GM21381 (cell line): Measurements from ENCODE around the gene MARVELD1.

ENCODE experiments used
- ATAC-seq: cut with Tn5 transposase; IDR thresholded peaks from one replicate; pipeline ENCODE4 v1.9.1; 2021; ENCODE audit warnings: mild to moderate bottlenecking, moderate library complexity; ENCODE audit not compliant: unreplicated experiment

Gene MARVELD1

GRCh38 chr10:97719602-97720001 lies 6.1 kb downstream of the MARVELD1 start:
- ATAC-seq, result no peak

GRCh38 chr10:97721871-97722780 lies 8.6 kb downstream of the MARVELD1 start:
- no peak for ATAC-seq

GRCh38 chr10:97723001-97723400 lies 9.5 kb downstream of the MARVELD1 start:
- ATAC-seq, result no peak

DNA sequence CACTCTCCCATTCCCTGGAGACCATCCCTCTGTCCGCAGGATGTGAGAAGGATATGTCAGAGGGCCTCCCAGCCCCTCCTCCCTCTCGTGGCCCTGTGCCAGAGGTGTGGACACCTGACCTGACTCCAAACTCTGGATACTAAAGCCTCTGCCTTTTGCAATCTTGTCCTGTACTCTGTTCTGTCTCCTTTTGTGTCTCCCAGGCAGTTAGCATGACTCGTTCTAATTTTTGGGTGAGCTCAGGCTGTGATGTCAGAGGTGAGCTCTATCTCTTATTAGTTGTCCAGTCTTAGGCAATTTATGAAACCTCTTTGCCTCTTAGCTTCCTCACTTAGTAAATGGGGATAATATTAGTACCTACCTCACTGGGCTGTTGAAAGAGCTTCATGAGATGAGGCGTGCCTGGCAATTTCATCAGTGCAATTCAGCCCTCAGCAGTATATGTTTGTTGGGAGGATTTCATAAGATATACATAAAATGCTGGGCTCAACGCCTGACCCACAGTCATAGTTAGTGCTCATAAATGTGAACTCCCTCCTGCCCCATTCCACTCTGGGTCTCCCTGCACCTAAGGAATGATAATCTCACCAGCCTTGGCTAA lies 10.9 kb downstream of the MARVELD1 start:
- ATAC-seq, result no peak

GRCh38 chr10:97726636-97727178 lies 13.2 kb downstream of the MARVELD1 start:
- no peak for ATAC-seq

- ATAC-seq, result no peak
These were observed 15.5 kb downstream of the MARVELD1 start for GRCh38 chr10:97729014-97729413.

- ATAC-seq, result no peak
These were observed 18.0 kb downstream of the MARVELD1 start for GRCh38 chr10:97731346-97732051.

DNA sequence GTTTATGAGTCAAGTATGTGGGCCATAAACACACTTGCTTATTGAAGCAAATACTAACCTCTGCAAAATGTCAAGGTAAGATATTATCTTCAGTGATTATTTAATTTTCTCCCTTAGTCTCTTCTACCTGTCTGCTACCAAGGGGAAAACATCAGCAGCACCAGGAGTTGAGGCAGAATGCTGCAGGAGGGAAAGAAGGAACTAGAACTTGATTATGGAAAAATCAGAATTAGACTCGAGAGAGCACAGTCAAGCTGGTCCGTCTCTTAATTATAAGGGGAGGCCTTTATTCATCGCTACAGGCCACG lies 18.5 kb downstream of the MARVELD1 start:
- ATAC-seq, result no peak

- ATAC-seq, result no peak
These were observed 19.7 kb downstream of the MARVELD1 start for GRCh38 chr10:97733256-97733655.

DNA sequence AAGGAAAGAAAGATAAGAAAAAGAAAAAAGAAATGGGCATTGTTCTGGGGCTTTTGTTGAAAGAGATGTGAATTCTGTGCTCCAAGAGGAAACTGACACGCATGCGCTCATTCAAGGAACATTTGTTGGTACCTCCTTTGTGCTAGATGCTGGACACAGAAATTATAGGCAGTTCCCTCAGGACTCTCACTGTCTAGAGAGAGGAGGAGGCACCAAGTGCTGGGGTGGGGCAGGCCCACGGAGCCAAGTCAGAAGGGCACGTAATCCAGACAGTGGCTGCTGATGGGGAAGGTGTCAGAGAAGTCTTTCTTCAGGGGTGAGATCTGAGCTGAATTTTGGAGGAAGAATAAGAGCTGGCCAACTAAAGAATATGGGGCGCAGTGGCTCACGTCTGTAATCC lies 20.5 kb downstream of the MARVELD1 start:
- no peak for ATAC-seq

DNA sequence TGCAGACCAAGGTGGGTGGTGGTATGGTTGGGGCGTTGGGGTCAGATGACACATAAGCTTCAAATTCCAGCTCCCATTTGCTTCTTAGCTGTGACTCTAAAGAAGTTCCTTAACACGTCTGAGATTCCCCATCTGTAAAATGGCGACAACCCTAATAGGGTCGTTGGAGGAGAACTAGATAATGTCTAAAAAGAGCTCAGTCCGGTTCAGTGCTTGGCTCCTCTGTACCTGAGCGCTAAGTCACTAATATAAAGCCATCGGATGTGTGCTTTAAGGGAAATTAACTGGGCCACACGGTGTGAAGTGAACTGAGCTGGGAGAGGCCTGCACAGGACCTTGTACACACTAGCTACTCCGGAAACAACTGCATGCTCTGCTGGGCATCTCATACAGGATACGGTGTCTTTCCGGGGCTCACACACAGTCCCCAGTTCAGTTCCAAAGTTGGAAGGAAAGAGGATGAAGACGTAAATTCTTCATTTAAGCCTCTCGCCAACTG lies 22.9 kb downstream of the MARVELD1 start:
- peak; percentile 3 for ATAC-seq

DNA sequence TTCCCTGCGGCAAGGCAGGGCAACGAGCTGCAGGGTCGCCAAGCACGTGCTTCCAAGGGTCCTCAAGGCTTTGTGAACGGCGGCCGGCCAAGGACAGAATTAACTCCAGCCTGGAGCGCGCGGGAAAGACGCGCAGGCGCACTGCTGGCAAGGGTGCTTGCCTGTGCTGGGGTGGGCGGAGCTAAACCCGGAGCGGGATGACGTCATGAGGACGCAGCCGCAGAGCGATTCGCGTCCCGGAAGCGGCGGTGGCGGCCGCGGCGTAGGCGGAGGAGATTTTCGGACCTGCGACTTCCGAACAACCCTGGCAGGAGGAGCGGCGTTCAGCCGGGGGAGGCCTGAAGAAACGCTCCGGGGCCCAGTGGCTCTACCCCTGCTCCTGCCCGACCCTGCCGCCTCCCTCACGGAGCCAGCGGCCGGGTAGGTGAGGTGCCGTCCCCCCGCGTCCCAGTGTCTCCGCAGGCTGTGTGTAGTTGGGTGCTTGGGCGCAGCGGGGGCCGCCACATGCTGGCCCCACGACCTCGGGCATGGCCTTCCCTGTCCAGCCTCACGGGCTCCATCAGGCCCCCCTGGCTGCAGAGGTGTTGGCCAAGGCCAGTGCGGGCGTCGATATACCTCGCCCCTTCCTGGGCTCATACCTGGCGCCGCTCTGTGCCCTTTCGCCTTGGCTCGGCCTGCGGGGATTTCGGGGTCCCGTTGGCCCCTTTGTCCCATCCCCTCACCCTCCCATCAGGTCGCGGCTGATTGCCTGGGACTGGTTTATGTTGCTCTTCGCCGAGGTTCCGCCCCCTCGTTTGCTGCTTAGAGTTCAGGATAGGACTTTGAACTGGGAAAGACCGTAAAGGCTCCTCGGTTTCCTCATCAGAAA lies 23.6 kb downstream of the MARVELD1 start, which contains the start of gene ZFYVE27:
ZFYVE27 (plus strand) TSS at position 227 of the 868 bp plus-strand sequence. CDS start 1,350 bp downstream, outside the sequence.
- ATAC-seq, result peak; percentile 90

GRCh38 chr10:97737770-97738265 lies 24.3 kb downstream of the MARVELD1 start:
- peak; percentile 14 for ATAC-seq

GRCh38 chr10:97738616-97739015 lies 25.1 kb downstream of the MARVELD1 start:
- ATAC-seq, result no peak

- ATAC-seq, result no peak
These were observed 27.1 kb downstream of the MARVELD1 start for GRCh38 chr10:97740613-97741012.

GRCh38 chr10:97743169-97743943 lies 29.8 kb downstream of the MARVELD1 start:
- ATAC-seq, result no peak

DNA sequence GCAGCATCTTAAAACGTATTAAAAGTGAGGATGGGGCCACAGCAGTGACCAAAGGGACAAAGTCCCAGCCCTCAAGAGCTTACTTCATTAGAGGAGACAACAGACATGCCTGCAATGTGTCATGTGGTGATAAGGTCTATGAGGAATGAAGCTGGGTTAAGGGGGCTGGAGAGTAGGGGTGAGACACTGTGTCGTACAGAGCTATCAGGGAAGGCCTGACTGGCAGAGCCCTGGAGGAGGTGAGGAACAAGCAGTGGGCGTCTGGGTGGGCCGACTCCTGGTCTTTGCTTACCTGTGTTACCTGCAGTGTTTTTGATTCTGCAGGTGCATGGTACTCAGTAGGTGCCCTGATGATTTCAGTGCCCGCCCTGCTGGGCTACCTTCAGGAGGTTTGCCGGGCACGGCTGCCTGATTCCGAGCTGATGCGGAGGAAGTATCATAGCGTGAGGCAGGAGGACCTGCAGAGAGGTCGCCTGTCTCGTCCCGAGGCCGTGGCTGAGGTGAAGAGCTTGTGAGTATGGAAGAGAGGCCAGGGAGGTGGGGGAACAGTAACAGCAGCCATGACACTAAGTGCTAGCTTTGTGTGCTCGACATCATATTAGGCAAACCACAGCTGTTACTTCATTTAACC lies 31.0 kb downstream of the MARVELD1 start:
- ATAC-seq, result no peak

DNA sequence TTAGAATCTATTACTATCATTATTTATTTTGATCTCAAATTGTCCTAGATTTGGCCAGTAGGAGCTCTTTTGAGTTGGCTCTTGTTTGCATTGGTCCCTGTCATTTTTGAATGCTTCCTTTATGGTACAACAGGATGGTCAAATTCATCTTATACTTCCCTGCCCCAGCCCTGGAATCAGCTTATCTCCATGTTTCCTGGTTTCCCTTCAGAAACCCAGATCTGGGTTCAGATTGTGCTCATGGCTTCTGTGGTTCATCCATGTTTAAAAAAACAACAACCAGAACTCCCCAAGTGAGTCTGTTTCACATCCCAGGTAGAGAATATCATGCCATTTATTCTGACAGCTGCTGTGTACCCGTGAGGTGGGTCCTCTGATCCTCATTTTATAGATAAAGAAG lies 34.0 kb downstream of the MARVELD1 start:
- no peak for ATAC-seq

- no peak for ATAC-seq
These were observed 34.6 kb downstream of the MARVELD1 start for GRCh38 chr10:97748116-97748515.
